Midbrain (tissue), 1 donor: ENCODE results near the gene VPS35.
"Not testable (repeated sequence)": the region's sequence is repeated elsewhere in the genome, so short reads cannot be mapped to it uniquely, and the experiment has no call there.

Experiments
- DNase-seq: peaks from one replicate; lab custom pipeline; 2025; lab: John Stamatoyannopoulos, UW

VPS35 gene

DNA sequence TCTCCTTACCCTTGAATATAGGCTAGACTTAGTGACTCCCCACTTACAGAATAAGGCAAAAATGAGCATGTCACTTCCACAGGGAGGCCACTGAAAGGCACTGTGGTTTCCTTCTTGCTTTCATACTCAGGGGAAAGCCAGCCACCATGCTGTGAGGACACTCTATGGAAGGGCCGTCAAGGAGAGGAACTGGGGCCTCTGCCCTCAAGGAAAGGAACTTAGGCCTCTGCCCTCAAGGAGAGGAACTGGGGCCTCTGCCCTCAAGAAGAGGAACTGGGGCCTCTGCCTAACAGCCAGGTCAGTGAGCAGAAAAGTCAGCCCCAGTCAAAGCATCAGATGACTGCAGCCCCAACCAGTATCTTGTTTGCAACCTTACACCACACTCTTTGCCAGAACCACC lies 30.1 kb downstream of the VPS35 start:
- peak; percentile 23 for DNase-seq

DNA sequence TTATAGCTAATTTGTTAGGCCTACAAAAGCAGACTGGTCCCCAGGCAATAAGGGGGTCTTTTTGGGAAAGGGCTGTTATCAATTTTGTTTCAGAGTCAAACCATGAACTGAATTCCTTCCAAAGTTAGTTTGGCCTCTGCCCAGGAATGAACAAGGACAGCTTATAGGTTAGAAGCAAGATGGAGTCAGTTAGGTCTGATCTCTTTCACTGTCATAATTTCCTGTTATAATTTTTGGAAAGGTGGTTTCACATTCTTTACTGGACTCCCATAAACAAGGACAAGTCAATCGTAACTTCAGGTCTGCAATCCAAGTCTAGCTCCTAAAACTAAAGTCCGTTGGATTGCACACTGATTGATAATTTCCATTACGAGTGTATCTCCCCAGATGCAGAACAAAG lies 37.7 kb downstream of the VPS35 start:
- no peak for DNase-seq

DNA sequence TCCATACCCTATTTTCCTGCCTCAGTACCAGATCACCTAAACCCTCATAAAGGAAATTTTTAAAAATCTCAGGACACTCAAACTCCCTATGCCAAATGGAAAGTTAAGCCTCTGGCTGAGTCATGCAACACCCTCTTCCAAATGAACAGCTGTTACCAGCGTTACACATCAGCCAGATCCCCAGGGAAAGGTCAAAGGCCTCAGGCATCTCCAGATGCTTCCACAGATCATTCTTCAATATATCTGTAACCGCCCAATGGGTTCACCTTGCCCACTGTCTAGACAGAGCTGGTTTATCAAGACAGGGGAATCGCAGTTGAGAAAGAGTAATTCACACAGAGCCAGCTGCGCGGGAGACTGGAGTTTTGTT lies 38.7 kb downstream of the VPS35 start:
- no peak for DNase-seq

DNA sequence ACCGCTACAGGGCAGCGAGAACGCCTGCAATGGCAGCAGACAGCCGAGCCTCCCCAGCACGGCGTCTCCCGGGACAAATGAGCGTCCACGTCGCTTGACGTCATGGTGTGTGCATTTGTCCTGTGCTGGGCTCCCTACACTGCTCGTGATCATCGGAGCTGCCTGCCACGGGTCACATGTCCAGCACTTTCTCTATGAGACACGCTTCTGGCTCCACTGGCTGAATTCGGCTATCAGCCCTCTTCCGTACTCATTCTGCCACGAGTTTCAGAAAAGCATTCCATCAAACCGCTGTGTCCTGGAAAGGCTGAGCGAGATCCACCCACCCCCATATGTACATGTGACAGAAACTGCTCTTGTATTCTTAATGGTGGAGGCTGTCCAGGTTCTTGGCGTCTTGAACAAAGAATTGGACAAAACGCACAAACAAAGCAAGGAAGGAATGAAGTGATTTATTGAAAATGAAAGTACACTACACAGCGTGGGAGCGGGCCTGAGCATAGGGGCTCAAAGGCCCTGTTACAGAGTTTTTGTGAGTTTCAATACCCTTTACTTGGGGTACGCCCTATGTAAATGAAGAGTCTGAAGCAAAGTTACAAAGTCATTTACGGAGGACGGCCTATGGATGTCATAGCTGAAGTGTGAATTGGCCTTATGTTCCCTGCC lies 39.3 kb downstream of the VPS35 start:
- DNase-seq = no peak

DNA sequence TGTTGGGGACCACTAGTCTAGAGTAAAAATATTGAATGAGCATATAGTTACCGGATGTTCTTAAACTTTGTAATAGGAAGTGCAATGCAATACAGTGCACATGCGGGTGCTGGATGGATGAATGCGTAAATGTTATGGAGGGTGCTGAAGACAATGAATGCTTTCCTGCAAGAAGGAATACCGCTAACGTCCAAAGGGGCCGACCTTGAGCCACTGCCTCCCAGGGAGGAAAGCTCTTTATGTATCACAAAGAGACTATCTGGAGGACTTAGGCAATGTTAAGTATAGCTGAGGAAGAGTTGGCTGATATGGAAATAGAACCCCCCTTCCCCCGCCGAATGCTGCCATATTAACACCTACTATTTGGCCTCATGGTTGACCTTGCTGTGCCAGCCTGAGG lies 40.3 kb downstream of the VPS35 start:
- no peak for DNase-seq

DNA sequence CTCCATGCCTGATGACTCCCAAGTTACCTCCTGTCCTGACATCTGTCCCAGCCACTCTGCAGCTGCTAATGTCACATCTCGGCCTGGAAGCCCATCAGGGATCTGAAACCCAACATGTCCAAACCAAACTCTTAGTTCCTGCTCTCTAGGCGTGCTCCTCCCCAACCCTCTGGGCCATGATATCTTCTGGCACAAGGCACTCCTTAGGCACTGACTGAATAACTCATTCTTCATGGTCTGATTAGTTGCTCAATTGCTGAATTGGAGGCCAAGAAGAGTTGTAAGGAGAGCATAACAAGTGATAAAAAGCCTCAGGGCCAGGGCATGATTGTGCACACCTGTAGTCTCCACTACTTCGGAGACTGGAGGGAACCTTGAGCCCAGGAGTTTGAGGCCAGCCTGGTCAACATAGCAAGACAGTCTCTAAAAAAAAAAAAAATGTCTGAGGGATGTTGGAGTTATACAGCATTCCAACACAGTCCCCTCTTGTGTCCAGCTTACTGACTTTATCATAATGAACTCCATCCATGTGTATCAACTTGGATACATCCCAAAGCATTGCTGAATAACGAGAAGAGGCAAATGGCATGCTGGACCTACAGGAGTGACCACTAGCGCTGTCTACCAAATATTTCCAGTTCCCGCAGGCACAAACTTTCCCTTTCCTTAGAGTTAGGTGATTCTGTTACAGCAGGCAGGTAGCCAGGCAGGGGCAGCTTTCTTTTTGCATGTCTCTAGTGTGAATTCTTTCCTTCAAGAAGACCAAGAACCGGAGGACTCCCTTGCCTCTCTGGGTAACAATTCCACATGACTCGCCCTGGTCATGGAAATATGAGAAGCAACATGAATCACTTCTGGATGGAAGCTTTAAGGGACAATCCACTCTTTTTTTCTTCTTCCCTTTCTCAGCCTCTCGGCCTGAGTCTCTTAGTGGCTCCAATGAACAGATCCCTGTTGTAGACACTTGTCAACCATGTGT lies 49.7 kb downstream of the VPS35 start:
- no peak for DNase-seq

DNA sequence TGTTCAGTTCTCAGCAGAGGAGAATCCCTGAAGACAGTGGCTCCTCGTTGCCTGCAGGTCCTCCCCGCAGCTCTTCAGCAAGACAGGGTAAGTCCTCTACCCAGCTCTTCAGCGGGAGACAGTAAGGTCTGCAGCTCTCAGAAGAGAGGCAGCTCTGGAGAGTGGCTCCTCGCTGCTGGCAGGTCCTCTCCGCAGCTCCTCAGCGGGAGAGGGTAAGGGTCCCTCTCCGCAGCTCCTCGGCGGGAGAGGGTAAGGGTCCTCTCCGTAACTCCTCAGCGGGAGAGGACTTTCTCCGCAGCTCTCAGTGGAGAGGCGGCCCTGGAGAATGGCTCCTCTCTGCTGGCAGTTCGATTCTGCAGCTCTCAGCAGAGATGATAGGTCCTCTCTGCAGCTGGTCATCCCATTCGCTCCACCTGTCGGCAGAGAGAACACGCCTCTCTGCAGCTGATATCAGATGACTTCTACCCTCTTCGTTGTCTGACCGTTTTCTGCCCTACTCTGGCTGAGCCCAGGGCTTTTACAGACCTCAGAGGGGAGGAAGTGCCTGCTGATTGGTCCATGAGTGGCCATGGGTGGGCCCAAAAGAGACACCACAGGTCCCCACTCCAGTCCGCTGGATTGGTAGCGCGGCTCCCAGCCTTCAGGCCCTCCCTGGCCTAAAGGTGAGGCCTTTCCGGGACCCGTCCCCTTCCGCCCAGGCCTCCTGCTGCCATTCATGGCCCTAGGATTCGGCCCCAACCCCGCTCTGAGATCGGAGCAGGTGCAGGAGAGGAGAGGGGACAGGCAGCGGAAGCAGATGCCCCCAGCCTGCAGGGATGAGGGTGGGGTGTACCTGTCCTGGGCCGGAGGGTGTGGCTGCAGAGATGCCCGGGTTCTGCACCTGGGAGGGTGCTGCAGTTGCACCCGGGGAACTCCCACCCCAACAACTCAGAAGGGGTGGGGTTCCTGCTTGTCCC lies 55.9 kb downstream of the VPS35 start:
- DNase-seq = no peak

DNA sequence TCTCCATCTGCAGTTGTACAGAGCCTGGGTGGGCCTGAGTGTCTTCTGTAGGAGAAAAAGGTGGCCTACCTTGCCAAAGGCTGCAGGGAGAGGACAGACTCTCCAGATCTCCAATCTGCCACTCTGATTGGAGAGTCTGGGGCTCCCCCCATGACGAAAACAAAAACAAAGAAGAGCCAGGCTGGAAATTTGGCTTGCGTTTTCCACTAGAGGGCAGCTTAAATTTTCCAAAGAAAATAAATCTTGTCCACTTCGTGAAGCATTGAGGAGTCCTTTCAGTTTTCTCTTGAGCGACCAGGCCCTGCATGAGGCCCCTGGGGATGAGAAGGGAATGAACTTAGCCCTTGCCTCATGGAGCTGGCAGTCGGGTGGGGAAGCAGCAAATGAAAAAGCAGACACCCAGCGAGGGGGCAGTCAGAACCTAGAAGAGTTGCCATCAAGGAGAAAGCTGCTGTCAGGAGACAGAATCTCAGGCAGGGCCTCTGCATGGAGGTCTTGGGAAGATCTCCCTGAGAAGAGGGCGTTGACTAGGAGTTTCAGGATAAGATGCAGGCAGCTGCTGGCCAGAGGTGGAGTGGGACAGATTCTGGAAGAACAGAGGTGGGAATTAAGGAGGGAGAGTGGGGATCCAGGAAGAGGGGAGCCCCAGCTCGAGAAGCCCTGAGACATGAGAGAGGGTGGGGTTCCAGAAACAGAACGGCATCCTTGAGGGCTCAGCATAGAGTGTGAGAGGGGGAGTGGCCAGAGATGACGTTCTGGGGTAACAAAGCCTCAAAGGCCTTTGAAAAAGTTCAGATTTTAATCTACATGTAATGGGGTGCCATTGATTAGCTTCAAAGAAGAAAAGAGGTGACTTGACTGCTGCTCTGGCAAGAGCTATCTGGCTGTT lies 59.4 kb downstream of the VPS35 start:
- DNase-seq = peak; percentile 11

DNA sequence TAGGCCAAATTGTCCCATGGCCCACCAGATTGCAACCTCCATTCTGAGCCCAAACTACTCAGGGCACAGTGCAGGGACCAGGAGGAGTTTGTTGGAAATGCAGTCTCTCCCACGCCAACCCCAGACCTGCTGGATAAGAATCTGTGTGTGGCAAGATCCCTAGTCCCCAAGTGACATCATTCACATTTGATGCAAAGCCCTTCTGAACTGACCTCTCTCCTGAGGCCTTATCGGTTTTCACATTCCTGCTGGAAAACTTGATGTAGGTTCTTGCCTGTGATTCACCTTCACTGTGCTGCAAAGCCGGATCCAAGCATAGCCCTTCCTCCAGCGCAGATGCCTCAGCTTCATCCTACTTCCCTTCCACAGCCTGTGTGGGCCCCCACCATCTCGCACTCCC lies 61.2 kb downstream of the VPS35 start:
- DNase-seq = no peak

DNA sequence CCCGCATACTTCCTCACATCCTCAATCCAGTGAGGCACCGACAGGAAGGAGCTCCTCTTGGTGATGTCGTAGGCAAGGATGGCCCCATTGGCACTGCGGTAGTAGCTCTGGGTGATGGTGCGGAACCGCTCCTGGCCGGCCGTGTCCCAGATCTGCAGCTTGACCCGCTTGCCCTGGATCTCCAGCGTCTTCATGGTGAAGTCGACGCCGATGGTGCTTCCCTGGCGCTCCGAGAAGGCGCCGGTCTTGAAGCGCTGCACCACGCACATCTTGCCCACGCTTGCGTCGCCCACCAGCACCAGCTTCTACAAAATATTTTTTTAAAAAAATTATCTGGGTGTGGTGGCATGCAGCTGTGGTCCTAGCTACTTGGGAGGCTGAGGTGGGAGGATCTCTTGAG lies 62.3 kb downstream of the VPS35 start:
- not testable (repeated sequence) for DNase-seq

DNA sequence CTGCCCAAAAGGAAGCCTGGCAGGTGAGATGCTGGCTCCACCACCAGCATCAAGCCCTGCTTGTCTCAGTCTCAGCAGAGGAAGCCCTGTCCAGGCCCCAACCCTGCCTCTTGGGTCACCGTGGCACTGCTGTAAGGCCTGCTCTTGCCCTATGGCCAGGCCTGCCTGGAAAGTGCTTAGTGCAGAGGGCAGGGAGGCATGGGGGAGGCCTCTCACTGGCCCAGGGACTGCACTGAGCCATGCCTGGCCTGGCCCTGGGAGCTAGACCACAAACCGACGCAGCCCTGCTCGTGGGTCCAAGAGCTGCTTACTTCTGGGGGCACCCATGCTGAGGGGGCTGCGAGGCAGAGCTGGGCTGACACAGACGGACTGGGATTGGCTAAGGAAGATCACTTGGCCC lies 64.1 kb downstream of the VPS35 start:
- DNase-seq = not testable (repeated sequence)

DNA sequence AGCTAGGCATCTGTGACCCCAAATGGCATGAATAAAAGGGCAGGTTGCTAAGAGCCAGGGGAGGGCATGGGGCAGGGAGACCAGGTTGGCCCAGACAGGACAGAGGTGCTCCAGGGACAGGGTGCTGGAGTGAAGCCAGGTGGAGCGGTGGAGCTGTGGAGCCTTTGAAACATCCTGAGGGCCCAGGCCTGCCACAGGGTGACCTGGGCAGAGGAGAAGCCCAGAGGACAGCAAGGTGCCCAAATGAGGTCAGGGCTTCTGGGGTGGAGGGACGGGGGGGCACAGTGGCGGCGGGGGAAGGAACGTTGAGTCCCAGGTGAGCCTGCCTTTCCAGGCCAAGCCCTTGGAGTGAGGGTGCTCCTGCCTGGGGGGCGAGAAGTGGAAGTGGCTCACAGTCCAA lies 65.3 kb downstream of the VPS35 start:
- DNase-seq = not testable (repeated sequence)

DNA sequence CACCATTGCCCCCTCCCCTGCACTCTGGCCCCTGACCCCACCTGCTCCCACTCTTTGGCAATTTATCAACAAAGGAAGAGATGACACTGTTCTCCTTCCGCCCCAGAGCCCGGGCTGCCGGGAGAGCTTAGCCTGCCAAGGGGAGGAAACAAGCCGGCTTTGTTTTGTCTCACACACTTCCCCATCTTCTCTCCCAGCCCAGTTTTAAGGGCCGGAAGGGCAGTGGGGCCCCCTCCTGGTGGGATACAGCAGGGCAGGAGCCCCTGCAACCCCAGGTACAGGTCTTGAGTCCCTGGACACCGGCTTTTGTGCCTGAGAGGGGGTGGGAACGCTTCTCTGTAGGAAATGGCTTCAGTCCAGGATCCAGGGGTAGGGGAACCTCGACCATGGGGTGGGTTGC lies 65.7 kb downstream of the VPS35 start:
- DNase-seq = not testable (repeated sequence)

DNA sequence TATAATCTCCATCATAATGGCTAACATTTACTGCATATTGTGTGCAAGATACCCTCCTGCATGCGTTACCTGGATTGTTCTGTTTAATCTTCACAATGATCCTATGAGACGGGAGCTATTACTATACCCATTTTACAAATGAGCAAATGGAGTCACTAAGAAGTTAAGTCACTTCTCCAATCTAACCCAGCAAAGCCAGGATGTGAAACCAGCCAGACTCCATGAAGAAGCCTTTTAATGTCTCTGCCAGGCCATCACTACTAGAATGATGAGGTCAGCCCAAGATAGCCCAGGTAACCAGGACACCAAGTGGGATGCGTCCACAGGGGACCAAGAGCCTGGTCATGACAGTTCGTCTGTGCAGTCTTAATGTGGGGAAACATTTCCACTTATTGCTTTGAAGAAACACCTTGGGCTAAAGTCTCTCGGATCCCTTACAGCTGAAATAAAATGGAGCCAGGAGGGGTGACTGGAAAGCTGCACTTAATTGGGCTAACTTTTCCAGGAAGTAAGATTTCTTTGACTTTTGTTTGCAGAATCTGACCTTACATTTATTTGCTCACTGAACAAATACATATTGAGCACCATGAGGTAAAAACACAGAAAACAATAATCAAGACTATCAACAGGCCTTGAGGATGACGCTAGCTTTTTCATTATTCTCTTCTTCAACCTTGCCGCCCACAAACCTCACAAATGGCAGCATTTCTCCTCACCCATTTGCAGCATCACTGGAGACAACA lies 66.9 kb downstream of the VPS35 start:
- no peak for DNase-seq

DNA sequence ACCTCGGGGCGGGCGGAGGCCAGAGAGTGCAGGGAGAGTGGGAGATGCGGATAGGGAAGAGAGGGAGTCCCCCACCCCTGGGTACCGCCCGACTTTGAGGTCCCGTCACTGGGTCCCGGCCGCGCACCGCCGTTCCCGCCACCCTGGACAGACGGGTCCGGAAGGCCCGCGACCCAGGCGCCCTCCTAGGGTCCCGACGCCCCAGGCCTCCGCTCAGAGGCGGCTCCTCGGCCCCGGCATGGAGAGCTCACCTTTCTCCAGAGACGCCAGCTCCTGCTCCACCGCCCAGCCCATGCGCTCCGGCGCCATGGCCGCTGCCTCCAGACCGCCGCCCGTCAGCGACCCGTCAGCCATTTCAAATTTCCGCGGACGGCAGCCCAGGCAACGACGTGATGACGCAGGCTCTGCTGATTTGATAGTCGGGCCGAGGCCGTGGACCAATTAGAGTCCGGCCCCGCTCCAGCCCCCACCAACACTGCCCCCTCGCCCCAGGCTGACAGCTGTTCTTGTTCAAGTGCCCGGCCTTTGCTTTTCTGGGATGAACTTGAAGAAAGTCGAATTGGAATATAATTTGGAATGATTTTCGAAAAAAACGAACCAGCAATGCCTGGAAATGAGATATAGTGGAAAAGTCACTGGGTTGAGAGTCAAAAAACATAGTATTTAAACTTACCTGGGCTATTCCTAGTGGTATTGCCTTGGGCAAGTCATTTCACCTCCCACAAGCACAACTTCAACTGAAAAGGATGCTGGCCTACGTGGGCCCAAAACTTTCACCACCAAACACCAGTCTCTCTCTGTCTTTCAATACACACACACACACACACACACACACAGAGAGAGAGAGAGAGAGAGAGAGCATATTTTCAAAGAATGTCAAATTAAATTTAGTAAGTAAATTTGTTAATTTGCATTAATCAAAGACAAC lies 67.7 kb downstream of the VPS35 start, which contains the start of gene SHCBP1:
Gene SHCBP1 (minus strand): TSS at position 374 of the 928 bp plus-strand sequence. CDS start 20 bp downstream, at position 354.
- peak; percentile 77 for DNase-seq

DNA sequence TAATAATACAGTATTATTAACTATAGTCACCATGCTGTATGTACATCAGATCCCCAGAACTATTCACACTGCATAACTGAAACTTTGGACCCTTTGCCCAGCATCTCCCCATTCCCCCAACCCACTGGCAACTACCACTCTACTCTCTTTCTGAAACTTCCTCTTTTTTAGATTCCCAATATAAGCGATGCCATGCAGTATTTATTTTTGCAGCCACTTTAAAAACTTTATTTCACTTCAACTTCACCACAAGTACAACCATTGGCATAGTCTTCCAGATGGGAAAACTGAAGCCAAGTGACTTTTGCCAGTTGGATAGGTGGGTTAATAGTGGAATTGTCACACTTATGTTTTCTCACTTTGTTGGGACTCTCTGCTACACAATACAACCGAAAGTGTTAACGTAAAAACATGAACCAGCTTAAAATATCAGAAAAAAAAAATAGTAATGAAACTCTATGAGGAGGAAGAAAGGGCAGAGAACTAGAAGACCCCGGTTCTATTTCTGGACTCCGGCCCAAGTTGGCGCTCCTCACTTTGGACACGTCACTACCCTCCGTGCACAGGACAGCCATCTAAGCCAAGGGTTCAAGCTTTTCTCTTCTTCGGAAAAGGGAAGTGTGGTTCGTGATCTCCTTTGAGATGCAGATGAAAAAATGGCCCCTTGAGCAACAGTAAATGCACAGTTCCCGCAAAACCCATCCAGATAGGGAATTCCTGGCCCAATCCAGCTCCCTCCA lies 68.5 kb downstream of the VPS35 start:
- DNase-seq = no peak

DNA sequence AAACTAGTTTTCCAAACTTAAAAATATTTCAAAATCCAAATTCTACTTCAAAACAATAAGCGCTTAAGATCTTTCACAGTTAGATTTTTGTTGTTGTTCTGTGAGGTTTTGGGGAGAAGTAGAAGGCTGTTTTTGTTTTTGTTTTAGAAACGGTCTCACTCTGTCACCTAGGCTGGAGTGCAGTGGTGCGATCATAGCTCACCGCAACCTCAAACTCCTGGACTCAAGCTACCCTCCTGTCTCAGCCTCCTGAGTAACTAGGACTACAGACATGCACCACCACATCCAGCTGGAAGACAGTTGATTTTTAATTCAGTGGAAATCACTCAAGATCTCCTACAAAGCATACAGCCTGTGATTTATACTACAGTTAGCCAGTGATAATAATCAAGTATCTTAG lies 70.5 kb downstream of the VPS35 start:
- no peak for DNase-seq

DNA sequence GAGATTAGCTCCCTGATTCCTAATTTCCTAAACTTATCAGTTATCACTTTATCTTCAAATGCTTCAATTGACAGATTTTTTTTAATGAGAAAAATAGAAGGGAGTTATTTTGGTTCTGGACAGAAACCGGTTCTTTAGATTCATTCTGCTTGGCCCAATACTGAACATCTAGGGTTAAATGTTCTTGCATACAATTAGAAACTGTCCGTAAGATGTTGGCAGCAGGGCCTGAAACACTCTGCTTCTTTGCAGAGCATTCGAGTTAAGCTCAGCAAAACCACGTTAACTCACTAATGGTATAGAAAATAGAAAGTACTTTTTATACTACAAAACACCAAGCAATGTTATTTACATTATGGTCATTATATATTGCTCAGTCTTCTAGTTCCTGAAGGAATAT lies 75.0 kb downstream of the VPS35 start:
- DNase-seq = no peak
